BLaER1 treated with 17β-estradiol and CSF1 and Interleukin-3, amounts not matched to agents 10 nM and 100 nM (cell line): ENCODE data around the gene ST8SIA3.

ENCODE experiments used
- H3K27ac ChIP-seq, 11 experiments: shearing (Covaris generic); formaldehyde crosslinking; 2 replicates each; pipeline ENCODE4 v1.8.1; 2022
- H3K27me3 ChIP-seq, 11 experiments: shearing (Covaris generic); formaldehyde crosslinking; 2 replicates each; pipeline ENCODE4 v1.8.1; 2022
- H3K36me3 ChIP-seq, 11 experiments: shearing (Covaris generic); formaldehyde crosslinking; 2 replicates each; pipeline ENCODE4 v1.8.1; 2022
- H3K4me1 ChIP-seq, 10 experiments: shearing (Covaris generic); formaldehyde crosslinking; 2 replicates each; pipeline ENCODE4 v1.8.1; 2022
- H3K4me2 ChIP-seq, 11 experiments: shearing (Covaris generic); formaldehyde crosslinking; 2 replicates each; pipeline ENCODE4 v1.8.1; 2022
- H3K4me3 ChIP-seq, 10 experiments: shearing (Covaris generic); formaldehyde crosslinking; 2 replicates each; pipeline ENCODE4 v1.8.1; 2022
- H3K9ac ChIP-seq, 11 experiments: shearing (Covaris generic); formaldehyde crosslinking; 2 replicates each; pipeline ENCODE4 v1.8.1; 2022
- H3K9me3 ChIP-seq, 11 experiments: shearing (Covaris generic); formaldehyde crosslinking; replicated peaks in 1 of 11; 2 replicates each; pipeline ENCODE4 v1.8.1; 2022
- H4K20me1 ChIP-seq, 11 experiments: shearing (Covaris generic); formaldehyde crosslinking; 2 replicates each; pipeline ENCODE4 v1.8.1; 2022
- Cebpa-rat ChIP-seq, 11 experiments: shearing (Covaris generic); IDR thresholded peaks; 2 replicates each; pipeline ENCODE4 v1.8.1; 2022

ST8SIA3 gene

GRCh38 chr18:57352271-57352701, at the start of gene ST8SIA3:
Gene ST8SIA3, plus strand, starts transcription at chr18:57352557. Its CDS starts 290 bp downstream, at chr18:57352847.
- Histone ChIP-seq H3K27ac (no peak within 1 kb of the TSS), H3K36me3 (no peaks in the 10 kb centered on the region), H3K4me3 (no peak within 1 kb of the TSS), H3K4me1 (no peaks in the 10 kb centered on the region), H3K27me3 (no peaks in the 10 kb centered on the region), H3K9ac (no peak within 1 kb of the TSS), H3K9me3 (peaks cover 17 to 24% (median 20%) of the 10 kb centered on the region in 11 experiments), H3K4me2 (no peak within 1 kb of the TSS), H4K20me1 (no peaks in the 10 kb centered on the region)
- no peak for TF ChIP-seq Cebpa-rat (IDR thresholded peaks at IDR 0.05)

- Histone ChIP-seq H4K20me1 (no peaks in the 10 kb centered on the region), H3K36me3 (no peaks in the 10 kb centered on the region), H3K9ac (no peak overlapping the region), H3K4me3 (no peak overlapping the region), H3K9me3 (0 out of 22 replicates have a peak, but pooled peaks cover 0 to 1% (median 0%) of the 10 kb centered on the region in 11 experiments), H3K27me3 (no peaks in the 10 kb centered on the region), H3K4me1 (no peaks in the 10 kb centered on the region), H3K4me2 (no peak overlapping the region), H3K27ac (no peak overlapping the region)
- no peak for TF ChIP-seq Cebpa-rat (IDR thresholded peaks at IDR 0.05)
Observed at GRCh38 chr18:57311472-57311871, 40.9 kb upstream of the ST8SIA3 start.

GRCh38 chr18:57312346-57313144, 39.8 kb upstream of the ST8SIA3 start:
- Histone ChIP-seq H3K36me3 (no peaks in the 10 kb centered on the region), H4K20me1 (no peaks in the 10 kb centered on the region), H3K9ac (no peak overlapping the region), H3K4me3 (no peak overlapping the region), H3K4me2 (no peak overlapping the region), H3K27ac (no peak overlapping the region), H3K9me3 (0 out of 22 replicates have a peak, but pooled peaks cover 0 to 5% (median 0%) of the 10 kb centered on the region in 11 experiments), H3K27me3 (no peaks in the 10 kb centered on the region), H3K4me1 (no peaks in the 10 kb centered on the region)
- TF ChIP-seq Cebpa-rat (IDR thresholded peaks at IDR 0.05) = no peak

- Histone ChIP-seq H3K4me3 (no peak overlapping the region), H3K36me3 (no peaks in the 10 kb centered on the region), H3K27me3 (no peaks in the 10 kb centered on the region), H3K4me1 (no peaks in the 10 kb centered on the region), H3K9me3 (peaks cover 0 to 14% (median 0%) of the 10 kb centered on the region in 11 experiments; a peak in 2 of 22 replicates), H3K9ac (no peak overlapping the region), H3K4me2 (no peak overlapping the region), H4K20me1 (no peaks in the 10 kb centered on the region), H3K27ac (no peak overlapping the region)
- no peak for TF ChIP-seq Cebpa-rat (IDR thresholded peaks at IDR 0.05)
Observed at GRCh38 chr18:57320603-57321002, 31.8 kb upstream of the ST8SIA3 start.

- H3K9ac ChIP-seq = no peak overlapping the region
- H3K4me2 ChIP-seq = no peak overlapping the region
- H3K27ac ChIP-seq = no peak overlapping the region
- H3K36me3 ChIP-seq = no peaks in the 10 kb centered on the region
- H3K9me3 ChIP-seq = peaks cover 0 to 9% (median 0%) of the 10 kb centered on the region in 11 experiments; a peak in 2 of 22 replicates
- no peak overlapping the region for H3K4me3 ChIP-seq
- no peaks in the 10 kb centered on the region for H4K20me1 ChIP-seq
- no peak for TF ChIP-seq Cebpa-rat (IDR thresholded peaks at IDR 0.05)
- no peaks in the 10 kb centered on the region for H3K4me1 ChIP-seq
- H3K27me3 ChIP-seq = no peaks in the 10 kb centered on the region
Observed at GRCh38 chr18:57325491-57326166, 26.7 kb upstream of the ST8SIA3 start.

- Histone ChIP-seq H3K27ac (no peak overlapping the region), H3K4me3 (no peak overlapping the region), H3K27me3 (no peaks in the 10 kb centered on the region), H4K20me1 (no peaks in the 10 kb centered on the region), H3K9me3 (peaks cover 0 to 9% (median 0%) of the 10 kb centered on the region in 11 experiments; a peak in 2 of 22 replicates), H3K9ac (no peak overlapping the region), H3K36me3 (no peaks in the 10 kb centered on the region), H3K4me1 (no peaks in the 10 kb centered on the region), H3K4me2 (no peak overlapping the region)
- no peak for TF ChIP-seq Cebpa-rat (IDR thresholded peaks at IDR 0.05)
Observed at GRCh38 chr18:57326718-57327323, 25.5 kb upstream of the ST8SIA3 start.

GRCh38 chr18:57328665-57329064, 23.7 kb upstream of the ST8SIA3 start:
- H3K9ac ChIP-seq = no peak overlapping the region
- no peak overlapping the region for H3K4me2 ChIP-seq

GRCh38 chr18:57329856-57330255, 22.5 kb upstream of the ST8SIA3 start:
- no peak overlapping the region for H3K4me3 ChIP-seq
- no peaks in the 10 kb centered on the region for H3K27me3 ChIP-seq
- no peaks in the 10 kb centered on the region for H3K36me3 ChIP-seq
- TF ChIP-seq Cebpa-rat (IDR thresholded peaks at IDR 0.05) = no peak
- no peaks in the 10 kb centered on the region for H4K20me1 ChIP-seq
- H3K9ac ChIP-seq = no peak overlapping the region
- H3K9me3 ChIP-seq = no peaks in the 10 kb centered on the region
- H3K4me2 ChIP-seq = no peak overlapping the region
- H3K4me1 ChIP-seq = no peaks in the 10 kb centered on the region
- H3K27ac ChIP-seq = no peak overlapping the region

More at GRCh38 chr18:57328665-57329064, 23.7 kb upstream of the ST8SIA3 start:
- Histone ChIP-seq H4K20me1 (no peaks in the 10 kb centered on the region), H3K27ac (no peak overlapping the region), H3K4me1 (no peaks in the 10 kb centered on the region), H3K9me3 (no peaks in the 10 kb centered on the region), H3K36me3 (no peaks in the 10 kb centered on the region), H3K4me3 (no peak overlapping the region), H3K27me3 (no peaks in the 10 kb centered on the region)
- no peak for TF ChIP-seq Cebpa-rat (IDR thresholded peaks at IDR 0.05)

GRCh38 chr18:57331718-57332117, 20.6 kb upstream of the ST8SIA3 start:
- H3K27me3 ChIP-seq = no peaks in the 10 kb centered on the region
- no peaks in the 10 kb centered on the region for H3K4me1 ChIP-seq
- H3K36me3 ChIP-seq = no peaks in the 10 kb centered on the region
- H3K9ac ChIP-seq = no peak overlapping the region
- no peak overlapping the region for H3K4me3 ChIP-seq
- no peaks in the 10 kb centered on the region for H4K20me1 ChIP-seq
- H3K27ac ChIP-seq = no peak overlapping the region
- no peak overlapping the region for H3K4me2 ChIP-seq
- no peaks in the 10 kb centered on the region for H3K9me3 ChIP-seq
- TF ChIP-seq Cebpa-rat (IDR thresholded peaks at IDR 0.05) = no peak
